Testis (tissue), 3 donors: ENCODE data around the gene DGAT2. TPM values are rescaled to one million over a fixed set of nuclear protein-coding genes. Genes with fewer than 3 reads are reported as not detected.

ENCODE experiments used
- DNase-seq: peaks from one replicate; pipeline ENCODE4 v3.0.0-alpha.2; 2019
- H3K27ac ChIP-seq, 2 donors: fragments of 200-600 bp; sonication (generic); one replicate each; pipeline ENCODE4 v1.5.1; 2019
- H3K27me3 ChIP-seq: fragments of 200-600 bp; sonication (generic); one replicate; pipeline ENCODE4 v1.5.1; 2019
- H3K36me3 ChIP-seq: fragments of 200-600 bp; sonication (generic); one replicate; pipeline ENCODE4 v1.5.1; 2017; ENCODE audit warnings: low read depth; ENCODE audit errors: missing control alignments
- H3K4me1 ChIP-seq: fragments of 200-600 bp; sonication (generic); one replicate; pipeline ENCODE4 v1.5.1; 2019
- H3K4me3 ChIP-seq, 2 donors: fragments of 200-600 bp; sonication (generic); one replicate each; pipeline ENCODE4 v1.5.1; 2017 to 2019
- H3K9me3 ChIP-seq: fragments of 200-600 bp; sonication (generic); one replicate; pipeline ENCODE4 v1.5.1; 2017
- POLR2A ChIP-seq: fragments of 450-650 bp; IDR thresholded peaks from one replicate; pipeline ENCODE4 v1.6.1; 2017; ENCODE audit warnings: antibody characterized with exemption, mild to moderate bottlenecking, moderate library complexity
- WGBS, 2 donors: methylation state at CpG; one replicate each; pipeline ENCODE4 v1.1.5; 2018; 5-methylcytosine and 5-hydroxymethylcytosine counted together
- intact Hi-C: fragments of 100-400 bp; cut with DNase I; formaldehyde crosslinking; loops from one replicate; pipeline ENCODE4 v1.15.1; 2023; ENCODE audit warnings: low total_unique reads
- polyA plus RNA-seq: library from polyadenylated mRNA; stranded (reverse); fragments of 350-450 nt; fragmentation: Illumina TruSeq; extraction: RNeasy Lipid Tissue Mini Kit (QIAGEN cat#74804); gene quantifications from one replicate; pipeline ENCODE4 v1.2.3, GENCODE V29; 2014; ENCODE audit warnings: low read depth, low replicate concordance; ENCODE audit not compliant: insufficient read depth
- total RNA-seq, 2 donors: library from RNA; depleted of rRNA; stranded (reverse); fragments of >200 nt; gene quantifications; one replicate each; pipeline ENCODE4 v1.2.3, GENCODE V29; 2016
- TF ChIP-seq, protein P1 (sequence below), 3 experiments: fragments of 450-650 bp in 2 of 3; fragments of 200-600 bp in 1 of 3; sonication (generic) in 1 of 3; IDR thresholded peaks; one replicate each; pipeline ENCODE4 v1.5.1; 2016 to 2019; ENCODE audit warnings: antibody characterized with exemption in 3 of 3, mild to moderate bottlenecking in 2 of 3, moderate library complexity in 1 of 3

Gene DGAT2
- total and polyA plus RNA-seq, 3 donors from 2014 or later, result 40.9 to 77.6 (median 54.6) TPM

GRCh38 chr11:75762158-75762557 lies 6.4 kb upstream of the DGAT2 start:
- no peak overlapping the region for H3K27ac ChIP-seq
- intact Hi-C loops, result no loop called here
- 95 to 96% methylated on average over 8 of the region's 8 CpGs for WGBS, 2 donors
- H3K27me3 ChIP-seq, result no peaks in the 10 kb centered on the region
- no peaks in the 10 kb centered on the region for H3K9me3 ChIP-seq
- no peak for TF ChIP-seq POLR2A
- TF ChIP-seq, protein P1, sequence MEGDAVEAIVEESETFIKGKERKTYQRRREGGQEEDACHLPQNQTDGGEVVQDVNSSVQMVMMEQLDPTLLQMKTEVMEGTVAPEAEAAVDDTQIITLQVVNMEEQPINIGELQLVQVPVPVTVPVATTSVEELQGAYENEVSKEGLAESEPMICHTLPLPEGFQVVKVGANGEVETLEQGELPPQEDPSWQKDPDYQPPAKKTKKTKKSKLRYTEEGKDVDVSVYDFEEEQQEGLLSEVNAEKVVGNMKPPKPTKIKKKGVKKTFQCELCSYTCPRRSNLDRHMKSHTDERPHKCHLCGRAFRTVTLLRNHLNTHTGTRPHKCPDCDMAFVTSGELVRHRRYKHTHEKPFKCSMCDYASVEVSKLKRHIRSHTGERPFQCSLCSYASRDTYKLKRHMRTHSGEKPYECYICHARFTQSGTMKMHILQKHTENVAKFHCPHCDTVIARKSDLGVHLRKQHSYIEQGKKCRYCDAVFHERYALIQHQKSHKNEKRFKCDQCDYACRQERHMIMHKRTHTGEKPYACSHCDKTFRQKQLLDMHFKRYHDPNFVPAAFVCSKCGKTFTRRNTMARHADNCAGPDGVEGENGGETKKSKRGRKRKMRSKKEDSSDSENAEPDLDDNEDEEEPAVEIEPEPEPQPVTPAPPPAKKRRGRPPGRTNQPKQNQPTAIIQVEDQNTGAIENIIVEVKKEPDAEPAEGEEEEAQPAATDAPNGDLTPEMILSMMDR (IDR thresholded peaks at IDR 0.05), result no peak
- no peak for DNase-seq
- no peak overlapping the region for H3K4me3 ChIP-seq
- H3K36me3 ChIP-seq, result no peaks in the 10 kb centered on the region
- no peaks in the 10 kb centered on the region for H3K4me1 ChIP-seq

GRCh38 chr11:75762885-75763284 lies 5.7 kb upstream of the DGAT2 start:
- TF ChIP-seq, protein P1 (IDR thresholded peaks at IDR 0.05), result no peak
- no peak for TF ChIP-seq POLR2A
- no peak overlapping the region for H3K27ac ChIP-seq
- no peaks in the 10 kb centered on the region for H3K36me3 ChIP-seq
- no peaks in the 10 kb centered on the region for H3K27me3 ChIP-seq
- DNase-seq, result no peak
- H3K4me1 ChIP-seq, result peaks cover 3% of the 10 kb centered on the region
- no peak overlapping the region for H3K4me3 ChIP-seq
- H3K9me3 ChIP-seq, result no peaks in the 10 kb centered on the region
- 73 to 81% methylated on average over 2 of the region's 2 CpGs for WGBS, 2 donors
- intact Hi-C loops, result no loop called here

DNA sequence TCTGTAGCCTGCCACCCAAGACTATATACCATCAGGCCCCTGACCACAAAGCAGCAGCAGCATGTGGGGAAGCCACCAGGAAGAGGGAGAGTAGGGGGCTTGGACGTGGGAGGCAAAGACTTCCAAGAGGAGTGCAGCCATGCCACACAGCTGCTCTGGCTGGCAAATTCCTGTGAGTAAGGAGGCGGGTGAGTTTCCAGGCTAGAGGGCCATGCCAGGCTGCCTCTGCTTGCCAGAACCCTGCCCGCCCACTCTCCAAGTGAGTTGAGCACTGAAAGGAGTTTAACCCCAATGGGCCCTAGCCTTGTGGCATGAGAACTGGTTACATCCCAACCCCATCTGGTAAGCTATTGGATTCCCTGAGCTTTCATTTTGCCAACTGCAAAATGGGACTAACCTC lies 4.7 kb upstream of the DGAT2 start:
- 88 to 100% methylated on average over 1 to 3 of the region's 3 CpGs for WGBS, 2 donors
- TF ChIP-seq POLR2A, result no peak
- TF ChIP-seq, protein P1 (IDR thresholded peaks at IDR 0.05), result no peak
- H3K9me3 ChIP-seq, result no peaks in the 10 kb centered on the region
- intact Hi-C loops, result no loop called here
- H3K27me3 ChIP-seq, result no peaks in the 10 kb centered on the region
- no peaks in the 10 kb centered on the region for H3K36me3 ChIP-seq
- no peak for DNase-seq
- H3K4me3 ChIP-seq, result no peak overlapping the region
- H3K4me1 ChIP-seq, result peaks cover 8% of the 10 kb centered on the region
- no peak overlapping the region for H3K27ac ChIP-seq

DNA sequence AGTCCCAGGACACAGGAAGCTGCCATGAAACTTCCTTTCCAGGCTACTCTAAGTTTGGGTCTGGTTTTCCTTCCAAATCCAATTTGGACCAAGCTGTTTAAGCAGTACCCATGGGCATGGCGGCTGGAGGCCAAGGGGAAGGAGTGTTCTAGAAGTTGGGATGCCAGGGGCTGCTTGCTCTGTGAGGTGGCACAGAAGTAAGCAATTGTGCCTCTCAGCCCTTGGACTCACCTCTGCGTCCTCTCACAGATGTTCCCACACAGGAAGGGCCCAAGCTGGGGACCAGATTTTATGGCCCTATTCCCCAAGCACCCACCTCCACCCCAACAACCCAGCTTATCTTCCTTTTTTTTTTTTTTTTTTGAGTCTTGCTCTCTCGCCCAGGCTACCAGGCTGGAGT lies 3.5 kb upstream of the DGAT2 start:
- no peak for DNase-seq
- intact Hi-C loops, result no loop called here

More for the DNA sequence above, 3.5 kb upstream of the DGAT2 start:
- H3K4me1 ChIP-seq, result peaks cover 8% of the 10 kb centered on the region
- H3K27me3 ChIP-seq, result no peaks in the 10 kb centered on the region
- H3K36me3 ChIP-seq, result no peaks in the 10 kb centered on the region
- H3K27ac ChIP-seq, result no peak overlapping the region
- H3K4me3 ChIP-seq, result no peak overlapping the region
- WGBS, 2 donors, result 95 to 100% methylated on average over 3 of the region's 3 CpGs
- H3K9me3 ChIP-seq, result no peaks in the 10 kb centered on the region
- TF ChIP-seq, protein P1 (IDR thresholded peaks at IDR 0.05), result no peak
- TF ChIP-seq POLR2A, result no peak
